ENCODE measurements around the gene THG1L.

DNA sequence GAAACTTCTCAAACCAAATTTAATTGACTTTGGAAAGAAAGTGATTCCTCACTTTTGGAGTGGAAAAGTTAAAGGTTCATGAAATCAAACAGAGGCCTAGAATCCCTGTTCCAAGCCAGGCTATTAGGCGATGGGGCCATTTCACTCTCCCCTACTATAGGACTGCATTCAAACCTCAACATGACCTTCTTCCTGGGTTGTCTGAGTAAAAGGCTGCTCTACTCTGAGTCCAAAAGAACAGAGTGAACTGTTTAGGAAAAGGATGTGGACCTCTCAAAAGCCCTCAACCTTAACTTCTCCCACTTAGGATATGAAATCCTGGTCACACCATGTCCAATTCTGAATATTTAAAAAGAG lies 44.0 kb upstream of the THG1L start:
- TF ChIP-seq BHLHE40 (IDR thresholded peaks at IDR 0.05; ENCODE audit: low read depth, low read length): no peak
- TF ChIP-seq, protein P1, sequence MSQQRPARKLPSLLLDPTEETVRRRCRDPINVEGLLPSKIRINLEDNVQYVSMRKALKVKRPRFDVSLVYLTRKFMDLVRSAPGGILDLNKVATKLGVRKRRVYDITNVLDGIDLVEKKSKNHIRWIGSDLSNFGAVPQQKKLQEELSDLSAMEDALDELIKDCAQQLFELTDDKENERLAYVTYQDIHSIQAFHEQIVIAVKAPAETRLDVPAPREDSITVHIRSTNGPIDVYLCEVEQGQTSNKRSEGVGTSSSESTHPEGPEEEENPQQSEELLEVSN (IDR thresholded peaks at IDR 0.05; ENCODE audit: borderline replicate concordance, low read depth): no peak
- TF ChIP-seq TP53 (CRISPR knock-in tag; IDR thresholded peaks at IDR 0.05): no peak
- no peak for TF ChIP-seq RCOR1 (IDR thresholded peaks at IDR 0.05; ENCODE audit: low read depth, low read length)
- TF ChIP-seq, protein P2, sequence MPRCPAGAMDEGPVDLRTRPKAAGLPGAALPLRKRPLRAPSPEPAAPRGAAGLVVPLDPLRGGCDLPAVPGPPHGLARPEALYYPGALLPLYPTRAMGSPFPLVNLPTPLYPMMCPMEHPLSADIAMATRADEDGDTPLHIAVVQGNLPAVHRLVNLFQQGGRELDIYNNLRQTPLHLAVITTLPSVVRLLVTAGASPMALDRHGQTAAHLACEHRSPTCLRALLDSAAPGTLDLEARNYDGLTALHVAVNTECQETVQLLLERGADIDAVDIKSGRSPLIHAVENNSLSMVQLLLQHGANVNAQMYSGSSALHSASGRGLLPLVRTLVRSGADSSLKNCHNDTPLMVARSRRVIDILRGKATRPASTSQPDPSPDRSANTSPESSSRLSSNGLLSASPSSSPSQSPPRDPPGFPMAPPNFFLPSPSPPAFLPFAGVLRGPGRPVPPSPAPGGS (IDR thresholded peaks at IDR 0.05): no peak
- TF ChIP-seq, protein P3, sequence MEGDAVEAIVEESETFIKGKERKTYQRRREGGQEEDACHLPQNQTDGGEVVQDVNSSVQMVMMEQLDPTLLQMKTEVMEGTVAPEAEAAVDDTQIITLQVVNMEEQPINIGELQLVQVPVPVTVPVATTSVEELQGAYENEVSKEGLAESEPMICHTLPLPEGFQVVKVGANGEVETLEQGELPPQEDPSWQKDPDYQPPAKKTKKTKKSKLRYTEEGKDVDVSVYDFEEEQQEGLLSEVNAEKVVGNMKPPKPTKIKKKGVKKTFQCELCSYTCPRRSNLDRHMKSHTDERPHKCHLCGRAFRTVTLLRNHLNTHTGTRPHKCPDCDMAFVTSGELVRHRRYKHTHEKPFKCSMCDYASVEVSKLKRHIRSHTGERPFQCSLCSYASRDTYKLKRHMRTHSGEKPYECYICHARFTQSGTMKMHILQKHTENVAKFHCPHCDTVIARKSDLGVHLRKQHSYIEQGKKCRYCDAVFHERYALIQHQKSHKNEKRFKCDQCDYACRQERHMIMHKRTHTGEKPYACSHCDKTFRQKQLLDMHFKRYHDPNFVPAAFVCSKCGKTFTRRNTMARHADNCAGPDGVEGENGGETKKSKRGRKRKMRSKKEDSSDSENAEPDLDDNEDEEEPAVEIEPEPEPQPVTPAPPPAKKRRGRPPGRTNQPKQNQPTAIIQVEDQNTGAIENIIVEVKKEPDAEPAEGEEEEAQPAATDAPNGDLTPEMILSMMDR (IDR thresholded peaks at IDR 0.05): no peak
- TF ChIP-seq NPAS2 (CRISPR knock-in tag; IDR thresholded peaks at IDR 0.05; ENCODE audit: borderline replicate concordance): no peak
- TF ChIP-seq, protein P4, sequence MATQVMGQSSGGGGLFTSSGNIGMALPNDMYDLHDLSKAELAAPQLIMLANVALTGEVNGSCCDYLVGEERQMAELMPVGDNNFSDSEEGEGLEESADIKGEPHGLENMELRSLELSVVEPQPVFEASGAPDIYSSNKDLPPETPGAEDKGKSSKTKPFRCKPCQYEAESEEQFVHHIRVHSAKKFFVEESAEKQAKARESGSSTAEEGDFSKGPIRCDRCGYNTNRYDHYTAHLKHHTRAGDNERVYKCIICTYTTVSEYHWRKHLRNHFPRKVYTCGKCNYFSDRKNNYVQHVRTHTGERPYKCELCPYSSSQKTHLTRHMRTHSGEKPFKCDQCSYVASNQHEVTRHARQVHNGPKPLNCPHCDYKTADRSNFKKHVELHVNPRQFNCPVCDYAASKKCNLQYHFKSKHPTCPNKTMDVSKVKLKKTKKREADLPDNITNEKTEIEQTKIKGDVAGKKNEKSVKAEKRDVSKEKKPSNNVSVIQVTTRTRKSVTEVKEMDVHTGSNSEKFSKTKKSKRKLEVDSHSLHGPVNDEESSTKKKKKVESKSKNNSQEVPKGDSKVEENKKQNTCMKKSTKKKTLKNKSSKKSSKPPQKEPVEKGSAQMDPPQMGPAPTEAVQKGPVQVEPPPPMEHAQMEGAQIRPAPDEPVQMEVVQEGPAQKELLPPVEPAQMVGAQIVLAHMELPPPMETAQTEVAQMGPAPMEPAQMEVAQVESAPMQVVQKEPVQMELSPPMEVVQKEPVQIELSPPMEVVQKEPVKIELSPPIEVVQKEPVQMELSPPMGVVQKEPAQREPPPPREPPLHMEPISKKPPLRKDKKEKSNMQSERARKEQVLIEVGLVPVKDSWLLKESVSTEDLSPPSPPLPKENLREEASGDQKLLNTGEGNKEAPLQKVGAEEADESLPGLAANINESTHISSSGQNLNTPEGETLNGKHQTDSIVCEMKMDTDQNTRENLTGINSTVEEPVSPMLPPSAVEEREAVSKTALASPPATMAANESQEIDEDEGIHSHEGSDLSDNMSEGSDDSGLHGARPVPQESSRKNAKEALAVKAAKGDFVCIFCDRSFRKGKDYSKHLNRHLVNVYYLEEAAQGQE (IDR thresholded peaks at IDR 0.05): no peak
- TF ChIP-seq JUN (IDR thresholded peaks at IDR 0.05): no peak
- no peak for TF ChIP-seq SREBF2 (IDR thresholded peaks at IDR 0.05)
- TF ChIP-seq TFCP2L1 (CRISPR knock-in tag; IDR thresholded peaks at IDR 0.05): no peak
- TF ChIP-seq POLR2A (IDR thresholded peaks at IDR 0.05; ENCODE audit: low read length): no peak
- TF ChIP-seq CBX8 (IDR thresholded peaks at IDR 0.05): no peak

Measured in A549 (cell line).